HK-2 (cell line): ENCODE results near the gene NAP1L1.

Source experiments
- DNase-seq: peaks from one replicate; pipeline ENCODE4 v3.0.0-alpha.2; 2018; ENCODE audit not compliant: unreplicated experiment

Gene NAP1L1

DNA sequence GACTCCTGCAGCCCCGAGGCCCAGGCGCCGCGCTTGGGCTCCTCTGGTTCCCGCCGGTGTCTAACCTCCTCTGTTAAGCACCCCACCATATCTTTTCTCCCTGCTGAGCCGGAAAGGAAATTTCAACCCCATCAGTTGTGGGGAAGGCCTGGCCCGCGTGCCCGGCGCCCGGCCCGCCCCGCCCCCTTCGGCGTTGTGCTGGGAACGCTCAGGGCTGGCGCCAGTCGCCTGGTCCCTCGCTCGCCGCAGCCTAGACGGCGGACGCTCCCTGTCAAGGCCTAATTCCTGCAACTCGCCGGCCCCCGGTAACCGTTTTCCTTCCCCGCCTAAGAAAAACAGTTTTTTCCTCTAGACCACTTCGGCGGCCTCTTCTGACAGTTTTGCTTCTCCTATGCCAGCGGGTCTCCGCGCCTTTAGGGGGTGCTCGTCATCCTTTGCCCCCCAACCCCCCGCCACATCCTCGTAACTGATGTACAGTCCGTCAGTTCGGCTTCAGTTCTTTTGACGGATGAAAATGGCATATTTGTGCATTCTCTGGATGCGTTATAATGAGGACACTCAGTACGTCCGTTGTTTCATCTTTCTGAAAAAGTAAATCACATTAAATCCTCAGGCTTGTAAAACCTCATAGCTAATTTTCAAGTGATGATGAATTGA, 506 bp upstream of the NAP1L1 start:
- no peak for DNase-seq

DNA sequence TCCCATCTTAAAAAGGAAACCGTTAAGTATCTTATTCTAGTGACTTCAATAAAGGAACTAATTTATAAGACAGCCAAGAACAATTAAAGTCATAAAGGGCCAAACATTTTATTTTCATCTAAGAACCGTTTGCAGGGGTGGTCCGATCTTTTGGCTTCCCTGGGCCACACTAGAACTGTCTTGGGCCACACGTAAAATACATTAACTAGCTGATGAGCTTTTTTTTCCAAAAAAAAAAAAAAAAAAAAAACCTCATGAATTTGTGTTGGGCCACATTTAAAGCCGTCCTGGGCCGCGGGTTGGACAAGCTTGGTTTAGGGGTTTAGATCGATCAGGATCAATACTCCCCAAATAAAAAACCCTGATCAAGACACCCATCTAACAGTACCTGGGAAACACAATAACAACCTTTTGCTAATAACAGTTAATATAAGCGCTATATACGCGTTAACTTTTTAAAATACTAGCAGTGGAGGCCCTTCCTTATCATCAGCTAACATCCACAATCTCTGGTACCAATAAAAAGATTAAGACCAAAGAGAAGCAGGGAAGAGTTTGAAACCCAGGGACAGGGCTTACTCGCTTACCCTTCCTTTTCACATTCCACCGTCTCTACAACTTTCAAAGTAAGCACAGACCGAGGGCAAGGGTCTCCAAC, 1.1 kb downstream of the NAP1L1 start:
- DNase-seq = no peak

DNA sequence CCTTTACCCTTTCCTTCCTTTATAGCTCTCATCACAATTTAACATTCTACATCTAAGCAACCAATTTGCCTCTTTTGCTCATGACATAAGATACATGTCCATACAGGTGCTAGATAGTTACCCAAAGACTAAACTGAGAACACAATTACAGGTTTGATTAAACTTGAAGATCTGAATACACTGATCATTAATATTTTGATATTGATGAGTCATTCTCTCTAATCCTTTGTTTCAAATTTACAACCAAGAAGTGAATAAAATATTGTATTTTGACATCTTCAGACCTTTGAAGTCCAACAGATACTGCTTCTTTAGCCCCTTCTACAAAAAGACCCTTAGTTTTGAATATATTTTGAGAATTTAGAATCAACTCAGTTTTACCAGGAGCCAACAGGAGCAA, 2.6 kb downstream of the NAP1L1 start:
- no peak for DNase-seq

DNA sequence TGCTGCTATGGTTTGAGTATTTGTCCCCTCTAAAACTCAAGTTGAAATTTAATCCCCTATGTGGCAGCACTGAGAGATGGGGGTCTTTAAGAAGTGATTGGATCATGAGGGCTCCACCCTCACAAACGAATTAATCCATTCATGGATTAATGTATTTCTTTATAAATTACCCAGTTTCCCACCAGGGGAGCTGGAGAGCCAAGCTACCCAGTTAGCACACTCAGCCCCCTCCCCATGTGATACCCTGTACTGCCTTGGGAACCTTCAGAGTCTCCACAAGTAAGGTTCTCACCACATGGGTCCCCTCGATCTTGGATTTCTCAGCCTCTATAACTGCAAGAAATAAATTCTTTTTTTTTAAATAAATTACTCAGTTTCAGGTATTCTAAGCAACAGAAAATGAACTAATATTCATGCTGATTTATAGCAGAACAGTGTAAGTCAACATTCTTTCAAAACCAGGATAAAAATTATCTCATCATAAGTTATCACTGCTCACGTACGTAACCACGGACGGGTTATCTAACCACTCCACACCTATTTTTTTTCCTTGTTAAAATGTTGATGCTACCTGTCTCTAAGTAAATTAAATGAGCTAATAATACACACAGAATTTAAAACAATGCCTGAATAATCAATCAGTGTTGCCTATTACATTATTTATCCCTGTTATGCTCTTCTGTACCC, 3.6 kb downstream of the NAP1L1 start:
- DNase-seq = no peak

DNA sequence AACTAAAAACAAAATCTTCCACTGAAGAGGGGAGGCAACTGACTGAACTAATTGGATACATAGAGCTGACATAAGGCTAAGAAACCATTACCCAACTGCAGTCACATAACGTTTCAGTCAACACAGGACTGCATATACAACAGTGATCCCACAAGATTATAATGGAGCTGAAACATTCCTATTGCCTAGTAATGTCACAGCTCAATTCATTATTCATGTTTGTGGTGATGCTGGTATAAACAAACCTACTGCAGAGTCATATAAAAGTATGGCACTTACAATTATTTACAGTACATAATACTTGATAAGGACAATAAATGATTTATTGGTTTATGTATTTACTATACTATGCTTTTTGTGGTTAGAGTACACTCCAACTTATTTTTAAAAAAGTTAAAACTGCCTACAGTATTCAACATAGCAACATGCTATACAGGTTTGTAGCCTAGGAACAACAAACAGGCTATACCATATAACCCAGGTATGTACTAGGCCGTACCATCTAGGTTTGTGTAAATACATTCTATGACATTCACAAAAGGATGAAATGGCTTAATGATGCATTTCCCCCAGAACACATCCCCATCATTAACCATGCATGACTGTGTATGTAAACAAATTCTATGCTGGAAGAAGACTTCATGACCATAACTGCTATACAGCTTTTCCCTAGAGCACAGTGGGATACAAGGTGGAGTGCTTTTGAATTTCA, 4.3 kb downstream of the NAP1L1 start:
- DNase-seq = no peak

DNA sequence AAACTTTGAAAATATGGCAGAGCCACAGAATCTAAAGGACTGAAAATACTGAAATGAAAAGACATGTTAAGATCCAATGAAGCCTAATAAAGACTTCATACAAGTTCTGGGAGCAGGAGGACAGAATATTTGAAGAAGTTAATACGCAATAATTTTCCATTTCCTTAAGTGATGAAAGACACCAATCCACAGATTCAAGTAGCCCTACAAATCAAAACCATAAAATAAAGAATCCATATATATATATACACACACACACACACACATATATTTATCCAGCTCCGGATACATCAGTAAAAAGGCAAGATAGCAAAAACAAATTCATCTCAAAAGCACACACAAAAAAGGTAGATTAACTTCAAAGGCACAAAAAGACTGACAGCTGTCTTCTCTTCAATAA, 5.7 kb downstream of the NAP1L1 start:
- no peak for DNase-seq

DNA sequence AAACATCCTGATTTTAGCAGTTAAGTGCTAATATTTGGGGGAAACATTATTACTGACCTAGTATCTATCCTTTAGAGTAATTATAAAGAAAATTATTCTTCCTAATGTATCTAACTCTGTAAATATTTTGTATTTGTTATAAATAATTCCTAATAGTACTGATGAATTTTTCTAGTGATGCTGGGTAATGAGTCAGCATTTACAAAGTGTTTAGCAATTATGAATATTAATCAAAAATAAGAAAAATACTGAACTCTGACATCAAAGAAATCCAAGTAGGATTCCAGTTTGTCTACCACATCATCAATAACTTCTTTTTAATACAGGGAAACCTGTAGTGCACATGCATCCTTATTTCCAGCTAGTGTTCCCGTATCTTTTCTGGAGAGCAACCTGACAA, 9.0 kb downstream of the NAP1L1 start:
- DNase-seq = no peak

DNA sequence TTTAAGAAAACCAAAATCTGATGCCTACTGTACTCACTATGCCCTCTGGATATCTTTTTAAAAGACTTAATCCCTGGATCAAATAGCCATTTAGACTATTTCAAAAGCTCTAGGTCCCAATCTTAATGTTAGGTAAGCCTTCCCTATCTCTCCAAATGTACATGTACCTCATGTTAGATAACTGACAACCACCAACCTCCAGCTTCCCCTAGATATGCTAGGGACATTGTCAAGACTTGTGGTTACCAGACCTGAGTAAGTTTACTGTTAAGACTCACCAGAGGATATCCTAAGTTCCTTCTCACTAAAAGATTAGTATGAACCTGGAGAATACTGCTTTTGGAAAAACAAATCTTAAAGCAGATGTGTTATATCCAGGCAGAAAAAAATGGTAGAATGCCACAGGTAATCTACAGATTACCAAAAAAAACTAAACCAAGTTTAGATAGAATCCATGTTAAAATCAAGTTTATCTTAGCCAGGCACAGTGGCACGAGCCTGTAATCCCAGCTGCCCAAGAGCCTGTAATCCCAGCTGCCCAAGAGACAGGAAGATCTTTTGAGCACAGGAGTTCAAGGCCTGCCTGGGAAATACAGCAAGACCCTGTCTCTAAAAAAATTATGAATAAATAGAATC, 9.7 kb downstream of the NAP1L1 start:
- no peak for DNase-seq

DNA sequence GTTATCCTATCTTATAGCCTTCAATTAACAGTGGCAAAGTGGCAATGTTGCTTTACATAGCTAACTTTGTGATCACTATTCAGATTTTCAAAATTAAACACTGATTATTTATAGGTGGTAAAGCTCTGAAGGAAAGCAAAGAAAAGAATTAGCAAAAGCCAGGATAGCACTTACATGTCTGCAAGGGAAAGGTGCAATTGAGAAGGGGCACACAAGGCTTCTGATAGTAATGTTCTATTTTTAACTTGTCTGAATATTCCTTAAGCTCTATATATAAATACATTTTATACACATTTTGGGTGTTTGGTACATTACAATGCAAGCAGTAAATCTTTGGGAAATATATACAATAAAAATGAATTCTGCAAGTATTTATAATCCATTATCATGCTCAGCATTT, 10.9 kb downstream of the NAP1L1 start:
- DNase-seq = no peak

DNA sequence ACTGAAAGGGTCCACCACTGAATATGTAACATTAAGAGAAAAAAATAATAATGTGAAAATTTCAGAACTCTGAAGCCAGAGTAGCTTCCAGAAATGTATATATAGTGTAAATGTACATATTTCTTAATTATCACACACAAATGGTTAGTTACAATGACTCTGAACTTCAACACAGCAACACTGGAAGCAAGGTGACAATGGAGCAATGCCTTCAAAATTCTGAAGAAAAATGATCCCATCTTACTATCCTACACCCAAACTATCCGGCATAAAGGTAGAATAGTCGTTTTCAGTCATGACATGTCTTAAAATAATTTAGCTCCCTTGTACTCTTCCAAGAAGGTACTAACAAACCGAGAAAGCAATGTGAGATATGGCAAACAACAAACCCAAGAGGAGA, 11.9 kb downstream of the NAP1L1 start:
- no peak for DNase-seq

DNA sequence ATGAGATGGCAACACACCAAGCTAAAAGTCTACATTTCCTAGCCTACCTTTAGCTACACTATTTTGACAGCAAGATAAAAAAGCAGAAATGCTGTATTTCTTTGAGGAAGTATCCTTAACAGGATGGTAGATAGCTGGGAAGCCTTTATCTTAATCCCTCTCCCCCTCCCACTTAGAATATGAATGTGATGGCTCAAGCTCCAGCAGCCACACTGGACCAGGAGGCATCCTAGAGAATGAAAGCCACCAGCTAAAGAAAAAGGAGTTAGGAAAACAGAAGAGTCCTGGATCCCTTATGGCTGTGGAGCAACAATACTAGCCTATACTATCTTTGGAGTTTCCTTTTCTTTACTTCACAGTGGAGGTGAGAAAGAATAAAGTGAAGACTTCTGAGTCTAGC, 15.1 kb downstream of the NAP1L1 start:
- no peak for DNase-seq

DNA sequence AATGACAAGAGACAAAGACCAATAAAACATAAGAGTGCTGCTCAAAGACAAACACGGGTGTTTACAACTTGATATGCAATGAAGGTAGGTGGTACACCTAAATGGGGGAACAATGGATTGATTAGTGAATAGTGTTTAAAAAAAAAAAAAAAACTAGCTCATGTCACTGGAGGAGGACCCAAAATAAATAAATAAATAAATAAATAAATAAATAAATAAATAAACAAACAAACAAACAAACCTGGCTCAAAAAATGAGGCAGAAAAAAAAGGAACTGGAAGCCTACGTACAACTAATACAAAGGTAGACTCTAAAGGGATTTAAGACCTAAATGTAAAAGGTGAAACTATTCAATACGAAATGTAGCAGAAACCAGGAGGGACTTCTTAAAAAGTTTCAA, 18.6 kb downstream of the NAP1L1 start:
- no peak for DNase-seq

DNA sequence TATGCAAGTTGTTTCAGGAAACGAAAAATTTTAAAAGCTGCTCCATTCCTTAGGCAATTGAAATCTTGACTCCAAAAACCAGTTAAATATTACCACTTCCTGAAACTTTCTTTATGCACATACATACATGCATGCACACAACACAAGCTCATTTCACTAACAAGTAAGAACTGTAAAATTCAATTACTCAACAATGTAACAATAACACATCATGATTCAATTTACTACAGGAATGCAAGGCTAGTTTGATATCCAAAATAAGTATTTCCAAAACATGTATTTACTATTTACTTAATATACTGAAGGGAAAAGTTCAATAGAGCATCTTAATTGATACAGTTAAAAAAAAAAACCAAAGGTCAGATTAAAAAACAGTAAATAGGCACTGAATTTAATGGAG, 19.6 kb downstream of the NAP1L1 start:
- DNase-seq = no peak

DNA sequence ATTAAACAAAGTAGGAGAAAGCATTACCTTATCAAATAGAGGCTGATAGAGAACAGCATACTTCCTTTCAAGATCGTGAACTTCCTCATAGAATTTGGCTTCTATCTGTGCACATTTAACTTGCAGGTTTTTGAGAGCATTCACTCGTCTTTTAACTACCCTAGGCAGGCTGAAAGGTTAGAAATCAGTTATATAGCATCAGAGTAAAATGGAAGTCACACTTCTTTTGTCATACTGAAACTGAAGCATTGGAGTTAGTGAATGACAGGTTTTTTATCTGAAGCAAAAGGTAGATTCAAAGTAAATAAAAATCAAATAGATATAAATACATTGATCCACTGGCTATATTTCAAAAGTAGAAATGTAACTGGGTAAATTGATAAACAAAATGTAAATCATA, 24.4 kb downstream of the NAP1L1 start:
- no peak for DNase-seq

DNA sequence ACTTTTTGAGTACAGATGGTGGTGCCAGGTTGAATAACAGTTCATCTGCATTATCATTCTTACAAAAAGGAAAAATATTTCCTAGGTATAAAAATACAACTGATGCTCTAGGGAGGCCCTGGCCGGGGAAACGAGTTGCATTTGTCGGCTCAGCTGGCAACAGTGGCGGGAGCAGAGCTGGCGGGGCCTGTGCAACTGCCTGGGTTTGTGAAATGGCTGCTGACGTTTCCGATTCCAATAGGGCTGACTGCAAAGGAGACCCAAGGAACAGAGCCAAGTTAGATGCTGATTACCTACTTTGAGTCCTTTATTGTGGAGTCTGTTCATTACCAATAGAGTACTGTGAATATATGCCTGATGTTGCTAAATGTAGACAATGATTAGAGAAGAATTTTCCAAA, 27.2 kb downstream of the NAP1L1 start:
- DNase-seq = no peak

DNA sequence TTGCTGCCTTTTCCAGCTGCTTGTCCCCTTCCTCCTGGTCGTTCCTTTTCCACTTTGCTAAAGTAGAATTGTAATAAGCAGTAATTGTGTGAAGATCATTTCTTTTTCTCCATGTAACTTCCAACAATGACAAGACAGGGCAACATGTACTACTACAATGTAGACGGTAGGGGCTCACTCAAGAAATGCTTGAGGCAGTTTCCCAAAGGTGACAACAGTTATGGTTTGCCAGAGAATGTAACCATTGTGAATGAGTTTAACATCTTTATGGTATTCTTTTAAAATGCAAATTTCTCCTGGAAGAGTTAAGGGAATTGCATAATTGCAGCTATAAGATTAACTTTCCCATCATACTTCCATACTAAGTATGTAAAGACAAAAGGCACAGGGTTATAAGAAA, 29.1 kb downstream of the NAP1L1 start:
- no peak for DNase-seq

DNA sequence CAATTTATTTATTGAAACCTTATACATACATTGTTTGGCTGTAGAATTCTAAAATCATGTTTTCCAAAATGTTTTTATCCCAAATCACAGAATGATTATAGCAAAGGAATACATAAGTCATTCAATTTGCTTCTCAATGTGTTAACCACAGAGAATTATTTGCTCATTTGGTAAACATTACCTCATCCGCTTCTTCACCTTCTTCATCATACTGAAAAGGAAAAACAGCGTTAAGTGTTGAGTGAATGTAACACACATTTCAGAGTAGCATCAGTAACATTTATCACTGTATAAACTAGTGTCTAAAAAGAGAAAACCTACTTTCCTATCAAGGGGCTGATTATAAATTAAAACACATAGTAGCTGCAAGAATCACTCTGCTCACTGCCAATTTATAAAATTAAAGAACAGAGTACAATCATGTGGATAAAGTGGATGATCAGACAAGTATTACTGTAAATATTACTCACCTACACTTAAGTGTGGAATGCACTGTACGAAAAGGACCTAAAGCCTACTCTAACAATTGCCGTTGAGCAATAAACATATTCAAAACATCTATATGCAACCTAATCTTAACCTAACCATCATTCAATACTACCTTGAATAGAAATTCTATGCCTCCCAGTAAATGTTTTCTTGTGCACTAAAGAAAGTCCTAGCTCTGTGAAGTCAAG, 34.8 kb downstream of the NAP1L1 start:
- no peak for DNase-seq

DNA sequence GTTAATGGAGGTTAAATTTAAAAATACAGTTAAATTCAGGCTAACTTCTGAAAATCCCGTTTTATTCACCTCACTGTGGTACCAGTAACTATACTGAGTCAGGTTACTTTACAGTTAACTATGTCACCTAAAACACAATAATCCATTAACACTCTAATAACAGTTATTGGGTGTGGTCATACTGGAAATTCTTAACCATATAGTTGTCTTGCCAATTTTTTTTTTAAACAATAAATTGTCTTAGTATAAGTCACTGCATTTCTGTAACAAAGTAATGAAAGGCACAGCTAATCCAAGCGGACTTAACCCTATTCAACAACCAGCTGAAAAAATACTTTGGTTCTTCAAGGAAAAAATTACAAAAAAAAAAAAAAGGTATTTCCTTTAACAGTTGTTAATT, 36.7 kb downstream of the NAP1L1 start:
- no peak for DNase-seq

DNA sequence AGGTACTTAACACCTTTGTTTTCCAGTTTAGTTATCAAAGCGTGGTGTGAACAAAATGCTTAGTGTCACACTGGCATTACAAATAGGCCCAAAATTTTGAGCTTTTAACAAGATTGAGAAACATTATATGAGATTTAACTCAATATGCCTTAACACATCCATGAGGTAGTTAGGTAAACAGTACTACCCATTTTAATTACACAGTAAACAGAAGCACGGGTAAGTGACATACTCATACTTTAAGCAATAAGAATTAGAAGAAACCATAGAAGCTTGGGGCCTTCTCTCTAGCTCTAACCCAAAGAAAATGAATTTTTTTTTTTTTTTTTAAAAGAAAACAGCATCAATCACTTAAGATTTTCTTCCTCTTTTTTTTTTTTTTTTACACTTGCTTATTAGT, 37.4 kb downstream of the NAP1L1 start:
- DNase-seq = no peak

DNA sequence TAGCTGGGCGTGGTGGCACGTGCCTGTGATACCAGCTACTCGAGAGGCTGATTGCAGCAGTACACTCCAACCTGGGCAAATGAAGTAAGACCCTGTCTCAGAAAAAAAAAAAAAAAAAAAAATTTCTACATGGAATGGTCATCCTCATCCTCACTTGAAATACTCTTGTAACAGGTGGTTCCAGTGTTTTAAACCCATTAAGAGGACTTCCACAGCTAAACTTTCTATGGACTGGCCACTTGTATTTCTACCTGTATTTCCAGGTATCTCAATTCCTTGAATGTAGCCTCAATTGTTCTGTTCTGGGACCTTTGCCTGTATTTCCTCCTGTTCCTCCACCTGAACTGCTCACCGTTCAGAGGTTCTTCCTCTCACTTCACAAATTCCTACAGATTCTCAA, 41.1 kb downstream of the NAP1L1 start:
- no peak for DNase-seq

DNA sequence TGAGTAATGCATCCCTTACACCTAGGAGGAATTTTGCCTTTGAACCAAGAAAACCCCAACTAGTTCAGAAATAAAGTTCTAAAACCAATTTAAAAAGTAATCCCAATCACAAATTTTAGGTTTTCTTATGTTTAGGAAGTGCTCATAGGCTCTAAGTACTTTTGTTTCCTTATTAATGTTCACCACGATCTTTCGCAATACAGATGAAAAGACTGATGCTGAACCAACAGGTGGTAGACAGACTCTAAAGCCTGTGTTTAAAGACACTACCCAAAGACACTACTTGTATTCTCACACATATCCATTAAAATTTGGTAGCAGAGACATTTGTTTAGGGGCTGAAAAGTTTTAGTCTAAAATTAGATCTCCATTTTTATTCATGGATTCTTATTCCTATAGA, 42.3 kb downstream of the NAP1L1 start:
- DNase-seq = no peak

DNA sequence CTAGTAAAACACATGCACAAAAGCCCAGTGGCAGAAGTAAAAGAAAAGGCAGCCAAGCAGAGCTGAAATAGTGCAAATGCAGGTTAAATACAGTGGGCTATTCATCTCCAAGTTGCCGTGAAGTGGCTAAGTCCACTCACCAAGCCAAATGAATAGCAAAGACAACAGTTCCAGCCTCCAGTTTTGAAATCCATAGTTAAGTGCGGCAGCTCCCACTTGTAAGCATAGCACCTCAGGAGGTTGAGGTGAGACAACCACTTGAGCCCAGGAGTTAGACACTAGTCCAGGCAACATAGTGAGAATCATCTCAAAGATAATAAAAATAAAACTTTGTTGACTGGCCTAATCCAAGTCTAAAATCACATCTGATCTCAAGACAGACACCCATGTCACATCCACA, 43.1 kb downstream of the NAP1L1 start:
- DNase-seq = no peak
